PC-9 (cell line): ENCODE results near the gene SIPA1L3.

Source experiments
- EZH2 ChIP-seq: fragments of 200-600 bp; sonication (generic); IDR thresholded peaks from 2 replicates; pipeline ENCODE4 v1.8.0; 2017; ENCODE audit warnings: antibody characterized with exemption, low read depth
- TF ChIP-seq, protein P1 (sequence below): fragments of 200-600 bp; sonication (generic); conservative IDR thresholded peaks from 2 replicates; pipeline ENCODE4 v1.6.1; 2017; ENCODE audit warnings: mixed run types, antibody characterized with exemption, mild to moderate bottlenecking, moderate library complexity

- TF ChIP-seq, protein P1, sequence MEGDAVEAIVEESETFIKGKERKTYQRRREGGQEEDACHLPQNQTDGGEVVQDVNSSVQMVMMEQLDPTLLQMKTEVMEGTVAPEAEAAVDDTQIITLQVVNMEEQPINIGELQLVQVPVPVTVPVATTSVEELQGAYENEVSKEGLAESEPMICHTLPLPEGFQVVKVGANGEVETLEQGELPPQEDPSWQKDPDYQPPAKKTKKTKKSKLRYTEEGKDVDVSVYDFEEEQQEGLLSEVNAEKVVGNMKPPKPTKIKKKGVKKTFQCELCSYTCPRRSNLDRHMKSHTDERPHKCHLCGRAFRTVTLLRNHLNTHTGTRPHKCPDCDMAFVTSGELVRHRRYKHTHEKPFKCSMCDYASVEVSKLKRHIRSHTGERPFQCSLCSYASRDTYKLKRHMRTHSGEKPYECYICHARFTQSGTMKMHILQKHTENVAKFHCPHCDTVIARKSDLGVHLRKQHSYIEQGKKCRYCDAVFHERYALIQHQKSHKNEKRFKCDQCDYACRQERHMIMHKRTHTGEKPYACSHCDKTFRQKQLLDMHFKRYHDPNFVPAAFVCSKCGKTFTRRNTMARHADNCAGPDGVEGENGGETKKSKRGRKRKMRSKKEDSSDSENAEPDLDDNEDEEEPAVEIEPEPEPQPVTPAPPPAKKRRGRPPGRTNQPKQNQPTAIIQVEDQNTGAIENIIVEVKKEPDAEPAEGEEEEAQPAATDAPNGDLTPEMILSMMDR, result no peak
- TF ChIP-seq EZH2, result no peak
Observed at GRCh38 chr19:37903096-37903495, 3.9 kb upstream of the SIPA1L3 start.
